Neural crest cell (in vitro differentiated cells): ENCODE measurements around the gene RASAL2. TPM values are rescaled to one million over a fixed set of nuclear protein-coding genes. Genes with fewer than 3 reads are reported as not detected.

Experiments
- DNase-seq: peaks from one replicate; pipeline ENCODE4 v3.0.0; 2021; ENCODE audit warnings: low read depth, mixed read lengths, low spot score
- H3K27ac Mint-ChIP-seq: one replicate; pipeline ENCODE4 v1.8.0; 2021; ENCODE audit warnings: mild to moderate bottlenecking, mixed read lengths; ENCODE audit not compliant: unreplicated experiment
- H3K27me3 Mint-ChIP-seq: 2 replicates; pipeline ENCODE4 v1.8.0; 2021; ENCODE audit warnings: low read depth, mild to moderate bottlenecking, mixed read lengths
- H3K36me3 Mint-ChIP-seq: 2 replicates; pipeline ENCODE4 v1.8.0; 2021; ENCODE audit warnings: low read depth, mild to moderate bottlenecking, mixed read lengths
- H3K4me1 Mint-ChIP-seq: 2 replicates; pipeline ENCODE4 v1.8.0; 2021; ENCODE audit warnings: mixed read lengths
- H3K4me3 Mint-ChIP-seq: one replicate; pipeline ENCODE4 v1.8.0; 2021; ENCODE audit warnings: mild to moderate bottlenecking, mixed read lengths
- H3K9me3 Mint-ChIP-seq: 2 replicates; pipeline ENCODE4 v1.8.0; 2021; ENCODE audit warnings: mixed read lengths
- CTCF ChIP-seq: fragments of 200-600 bp; sonication (generic); conservative IDR thresholded peaks from 2 replicates; pipeline ENCODE4 v1.5.0; 2021; ENCODE audit warnings: antibody characterized with exemption, mild to moderate bottlenecking
- total RNA-seq: library from RNA; stranded (reverse); gene quantifications from 2 replicates; pipeline ENCODE4 v1.2.1, GENCODE V29; 2021

RASAL2 gene
- total RNA-seq, 1 donor from 2014 or later, result 20.9 TPM

GRCh38 chr1:178393370-178393769, 299.5 kb downstream of the RASAL2 start:
- no peak overlapping the region for H3K27ac Mint-ChIP-seq
- peaks cover 15% of the 10 kb centered on the region for H3K4me1 Mint-ChIP-seq
- TF ChIP-seq CTCF, result no peak
- no peak for DNase-seq
- H3K36me3 Mint-ChIP-seq, result peaks cover 3% of the 10 kb centered on the region
- no peaks in the 10 kb centered on the region for H3K9me3 Mint-ChIP-seq
- no peaks in the 10 kb centered on the region for H3K27me3 Mint-ChIP-seq
- H3K4me3 Mint-ChIP-seq, result no peak overlapping the region

GRCh38 chr1:178396789-178397188, 302.9 kb downstream of the RASAL2 start:
- Mint-ChIP-seq H3K4me3 (no peak overlapping the region), H3K27me3 (no peaks in the 10 kb centered on the region), H3K9me3 (no peaks in the 10 kb centered on the region), H3K4me1 (peaks cover 14% of the 10 kb centered on the region), H3K36me3 (peaks cover 3% of the 10 kb centered on the region), H3K27ac (no peak overlapping the region)
- DNase-seq, result no peak
- TF ChIP-seq CTCF, result no peak

- no peak for DNase-seq
- H3K36me3 Mint-ChIP-seq, result no peaks in the 10 kb centered on the region
- no peaks in the 10 kb centered on the region for H3K9me3 Mint-ChIP-seq
- H3K4me3 Mint-ChIP-seq, result no peak overlapping the region
- no peak for TF ChIP-seq CTCF
- no peak overlapping the region for H3K27ac Mint-ChIP-seq
- peaks cover 14% of the 10 kb centered on the region for H3K4me1 Mint-ChIP-seq
- no peaks in the 10 kb centered on the region for H3K27me3 Mint-ChIP-seq
Measured at GRCh38 chr1:178397678-178398077, 303.8 kb downstream of the RASAL2 start.

GRCh38 chr1:178399177-178399728, 305.3 kb downstream of the RASAL2 start:
- Mint-ChIP-seq H3K36me3 (no peaks in the 10 kb centered on the region), H3K4me1 (peaks cover 14% of the 10 kb centered on the region)

GRCh38 chr1:178405137-178405536, 311.2 kb downstream of the RASAL2 start:
- TF ChIP-seq CTCF, result no peak
- H3K9me3 Mint-ChIP-seq, result peaks cover 4% of the 10 kb centered on the region
- DNase-seq, result no peak
- H3K4me1 Mint-ChIP-seq, result peaks cover 4% of the 10 kb centered on the region
- no peak overlapping the region for H3K4me3 Mint-ChIP-seq
- H3K27ac Mint-ChIP-seq, result no peak overlapping the region
- peaks cover 11% of the 10 kb centered on the region for H3K36me3 Mint-ChIP-seq
- H3K27me3 Mint-ChIP-seq, result no peaks in the 10 kb centered on the region

More at GRCh38 chr1:178399177-178399728, 305.3 kb downstream of the RASAL2 start:
- H3K27ac Mint-ChIP-seq, result no peak overlapping the region
- no peak for TF ChIP-seq CTCF
- no peaks in the 10 kb centered on the region for H3K27me3 Mint-ChIP-seq
- H3K9me3 Mint-ChIP-seq, result no peaks in the 10 kb centered on the region
- DNase-seq, result no peak
- H3K4me3 Mint-ChIP-seq, result no peak overlapping the region
